HG03039 (cell line): ENCODE data around the gene TMEM117.
"Not testable (repeated sequence)": the region's sequence is repeated elsewhere in the genome, so short reads cannot be mapped to it uniquely, and the experiment has no call there.

Source experiments
- ATAC-seq: cut with Tn5 transposase; IDR thresholded peaks from one replicate; pipeline ENCODE4 v1.9.1; 2021; ENCODE audit warnings: mild to moderate bottlenecking, moderate library complexity; ENCODE audit not compliant: unreplicated experiment

TMEM117 gene

GRCh38 chr12:44362947-44363346, 527.1 kb downstream of the TMEM117 start:
- ATAC-seq, result no peak

DNA sequence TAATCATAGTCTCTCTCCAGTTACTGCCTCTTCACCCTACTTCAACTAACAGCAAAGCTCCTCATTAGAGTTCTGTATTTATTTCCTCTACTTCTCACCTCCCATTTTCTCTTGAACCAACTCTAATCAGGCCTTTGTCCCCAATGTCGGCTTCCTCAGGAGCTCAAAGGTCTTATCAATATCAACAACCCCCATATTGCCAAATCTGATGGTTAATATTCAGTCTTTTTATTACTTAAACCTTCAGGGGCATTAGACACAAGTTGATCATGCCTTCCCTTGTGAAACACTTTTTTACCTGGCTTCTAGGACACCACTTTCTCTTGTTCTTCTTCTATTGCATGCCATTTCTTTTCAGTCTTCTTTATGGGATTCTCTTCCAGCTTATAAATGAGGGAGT, 531.3 kb downstream of the TMEM117 start:
- no peak for ATAC-seq

- no peak for ATAC-seq
Measured at GRCh38 chr12:44367916-44368315, 532.0 kb downstream of the TMEM117 start.

DNA sequence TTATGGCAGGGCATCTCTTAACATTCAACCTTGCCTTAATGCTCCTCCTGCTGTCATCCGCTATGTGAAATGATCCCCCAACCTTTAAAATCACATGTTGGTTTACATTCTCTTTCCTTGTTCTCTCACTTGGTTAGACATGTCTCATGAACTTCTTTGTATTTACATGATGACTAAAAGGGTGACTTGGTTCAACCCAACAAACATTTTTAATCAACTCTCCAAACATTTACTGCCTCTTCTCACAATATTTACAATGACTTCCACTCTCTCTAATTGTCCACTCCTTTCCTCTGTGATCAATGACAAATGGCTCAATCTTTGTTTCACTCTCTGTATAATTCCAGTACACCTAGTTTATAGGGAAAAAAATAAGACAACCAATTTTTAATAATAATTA, 534.1 kb downstream of the TMEM117 start:
- ATAC-seq, result no peak

- no peak for ATAC-seq
Measured at GRCh38 chr12:44370982-44371381, 535.1 kb downstream of the TMEM117 start.

DNA sequence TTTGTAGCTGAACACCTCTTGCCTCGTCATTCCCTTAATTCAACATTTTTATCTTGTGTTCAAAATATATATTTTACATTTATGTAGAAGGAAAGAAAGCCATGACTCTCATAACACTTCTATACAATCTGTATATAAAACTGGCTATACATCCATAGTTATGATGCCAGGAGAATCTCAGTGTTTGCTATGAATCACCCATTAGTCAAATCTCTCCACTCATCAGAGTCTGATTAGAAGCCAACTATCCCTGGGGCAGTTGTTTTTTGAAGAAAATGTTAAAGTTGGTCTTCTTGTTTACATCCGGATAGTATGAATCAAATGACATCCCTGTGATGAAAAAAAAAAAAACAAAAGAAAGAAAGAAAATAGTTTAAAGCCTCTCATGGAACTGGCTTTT, 536.4 kb downstream of the TMEM117 start:
- ATAC-seq, result no peak

- ATAC-seq, result no peak
Measured at GRCh38 chr12:44375694-44376093, 539.8 kb downstream of the TMEM117 start.

- no peak for ATAC-seq
Measured at GRCh38 chr12:44377443-44378187, 541.7 kb downstream of the TMEM117 start.

- ATAC-seq, result not testable (repeated sequence)
Measured at GRCh38 chr12:44379113-44379512, 543.2 kb downstream of the TMEM117 start.

- ATAC-seq, result no peak
Measured at GRCh38 chr12:44379831-44380230, 544.0 kb downstream of the TMEM117 start.

DNA sequence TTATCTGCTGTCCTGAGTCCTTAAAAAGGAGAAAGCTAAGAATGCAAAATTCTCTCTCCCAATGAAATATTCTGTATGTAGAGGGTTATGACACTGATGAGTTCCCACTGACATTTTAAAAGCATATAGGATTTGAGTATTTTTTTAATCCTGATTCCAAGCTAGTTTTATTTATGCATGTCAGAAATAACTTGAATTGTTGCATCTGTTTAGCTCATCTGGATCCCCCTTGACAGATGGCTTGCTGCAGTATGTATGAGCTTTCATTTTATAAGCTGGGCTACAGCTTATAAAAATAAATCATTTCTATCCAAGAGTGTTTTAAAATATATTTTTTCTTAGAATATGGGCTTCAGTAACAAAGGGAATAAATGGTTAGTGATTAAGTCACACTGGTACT, 545.0 kb downstream of the TMEM117 start:
- no peak for ATAC-seq

DNA sequence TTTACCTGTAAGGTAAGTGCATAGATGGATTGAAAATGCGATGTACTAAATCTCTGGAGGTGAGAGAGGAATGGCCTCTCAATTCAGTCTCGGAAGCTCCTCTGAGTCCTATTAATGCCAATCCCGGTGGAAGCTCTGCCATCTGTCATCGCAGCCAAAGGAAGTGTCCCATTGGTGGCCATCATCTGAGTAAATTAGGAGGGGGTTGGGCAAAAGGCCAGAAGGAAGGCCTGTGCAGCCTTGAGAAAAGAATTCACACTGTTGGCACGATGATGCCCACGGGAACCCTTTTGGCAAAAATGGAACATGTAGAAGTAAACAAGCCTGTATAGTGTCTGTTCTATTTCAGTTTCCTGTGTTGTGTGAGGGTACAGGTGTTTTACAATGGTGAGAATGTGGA, 545.5 kb downstream of the TMEM117 start:
- no peak for ATAC-seq

DNA sequence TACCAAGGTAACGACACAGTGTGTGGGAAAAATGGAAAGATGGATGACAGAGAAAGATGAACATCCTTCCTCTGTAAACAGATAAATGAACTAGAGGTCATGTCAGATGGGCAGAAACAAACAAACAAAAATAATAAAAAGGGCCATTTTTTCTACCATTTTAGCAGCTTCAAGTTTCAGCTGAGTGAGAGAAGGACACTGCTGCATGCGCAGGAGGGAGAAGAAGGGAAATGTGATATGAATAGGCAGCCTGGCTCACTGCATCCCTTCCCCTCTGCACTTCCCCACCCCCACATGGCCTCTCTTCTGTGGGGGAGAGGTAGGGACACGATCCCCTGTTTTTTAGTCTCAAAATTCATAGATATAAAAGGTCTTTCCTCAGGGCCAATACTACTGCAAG, 548.3 kb downstream of the TMEM117 start:
- no peak for ATAC-seq

DNA sequence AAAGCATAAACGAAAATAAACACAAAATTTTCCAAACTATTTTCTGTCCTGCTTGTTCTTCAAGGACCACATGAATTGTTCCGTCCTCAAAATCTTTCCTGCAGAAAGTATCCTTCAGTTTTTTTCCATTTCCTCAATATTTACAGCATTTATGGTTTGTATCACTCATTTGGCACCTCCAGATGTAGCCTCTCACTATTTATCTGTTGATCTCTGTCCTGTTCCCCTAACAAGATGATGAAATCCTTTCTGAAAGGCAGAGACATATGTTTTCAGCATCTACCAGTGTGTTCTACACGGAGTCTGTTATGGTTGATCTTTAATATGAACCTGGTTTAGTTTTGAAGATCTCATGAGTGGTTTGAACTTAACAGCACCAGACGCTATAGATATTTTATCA, 550.1 kb downstream of the TMEM117 start:
- ATAC-seq, result no peak

- ATAC-seq, result no peak
Measured at GRCh38 chr12:44387581-44387980, 551.7 kb downstream of the TMEM117 start.

DNA sequence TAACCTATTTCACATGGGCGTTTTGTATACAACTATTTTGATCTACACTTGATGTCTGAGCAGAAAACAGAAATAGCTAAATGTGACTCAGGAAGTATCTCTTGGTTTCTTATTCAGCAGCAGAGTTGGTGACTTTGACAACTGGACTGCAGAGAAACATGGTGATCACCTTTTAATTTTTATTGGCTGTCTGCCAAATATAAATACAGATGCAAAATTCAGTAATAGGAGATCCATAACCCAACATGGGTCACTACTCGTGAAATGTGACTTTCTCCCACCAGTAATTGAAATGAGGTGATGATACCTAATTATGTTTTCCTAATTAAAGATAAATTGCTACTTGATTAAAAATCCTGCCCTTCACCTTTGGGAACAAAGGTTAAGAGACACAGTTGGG, 553.2 kb downstream of the TMEM117 start:
- ATAC-seq, result no peak

DNA sequence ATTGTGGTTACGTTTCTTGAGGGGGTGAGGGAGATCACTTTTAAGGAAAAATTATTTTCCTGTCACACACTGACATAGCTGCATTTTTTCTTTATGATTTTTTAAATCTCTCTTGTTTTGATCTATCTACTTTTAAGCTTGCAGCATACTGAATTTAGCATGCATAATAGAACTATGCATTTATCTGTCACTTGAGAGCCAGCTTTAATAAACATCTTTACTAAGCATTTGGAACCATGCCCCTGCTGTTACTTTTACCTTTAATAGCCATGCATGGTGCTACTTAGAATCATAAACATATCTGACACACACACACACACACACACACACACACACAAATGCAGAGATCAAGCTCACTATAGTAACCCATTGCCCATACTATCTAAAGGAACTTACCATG, 554.0 kb downstream of the TMEM117 start:
- ATAC-seq, result no peak

DNA sequence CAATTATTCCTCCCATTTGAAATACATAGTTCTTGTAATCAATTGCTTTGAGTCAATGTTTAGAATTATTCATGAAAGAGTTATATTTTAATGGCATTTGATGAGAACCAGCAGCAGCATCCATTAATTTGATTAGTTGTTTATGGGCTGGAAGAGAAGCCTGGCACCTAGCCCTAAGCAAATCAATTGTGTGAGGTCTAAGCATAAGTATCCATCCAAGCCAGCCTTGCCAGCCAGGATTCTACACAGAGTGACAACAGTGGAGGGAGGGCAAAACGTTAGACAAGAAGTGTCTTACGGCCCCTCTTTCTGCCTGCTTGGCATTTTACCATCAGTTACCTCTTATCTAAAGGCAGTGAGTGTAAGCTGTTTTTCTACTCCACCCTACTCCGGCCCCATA, 561.8 kb downstream of the TMEM117 start:
- no peak for ATAC-seq

DNA sequence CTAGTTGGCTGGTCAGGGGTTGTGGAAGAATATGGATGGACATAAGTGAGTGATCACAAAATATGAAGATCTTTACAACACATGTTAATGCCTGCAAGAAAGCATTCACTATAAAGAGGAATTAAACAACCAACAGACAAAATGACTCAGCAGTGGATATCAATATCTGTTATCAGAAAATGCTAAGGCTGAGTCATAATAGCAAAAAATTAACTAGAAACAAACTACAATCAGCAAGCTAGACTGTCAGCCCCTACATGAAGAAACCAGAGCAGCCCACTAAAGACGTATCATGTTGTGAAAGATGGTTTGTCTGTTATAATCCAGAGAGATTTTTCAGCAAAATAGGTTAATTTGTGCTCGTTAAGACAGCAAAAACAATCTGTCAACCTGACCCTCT, 567.3 kb downstream of the TMEM117 start:
- no peak for ATAC-seq

GRCh38 chr12:44405297-44405696, 569.4 kb downstream of the TMEM117 start:
- no peak for ATAC-seq

DNA sequence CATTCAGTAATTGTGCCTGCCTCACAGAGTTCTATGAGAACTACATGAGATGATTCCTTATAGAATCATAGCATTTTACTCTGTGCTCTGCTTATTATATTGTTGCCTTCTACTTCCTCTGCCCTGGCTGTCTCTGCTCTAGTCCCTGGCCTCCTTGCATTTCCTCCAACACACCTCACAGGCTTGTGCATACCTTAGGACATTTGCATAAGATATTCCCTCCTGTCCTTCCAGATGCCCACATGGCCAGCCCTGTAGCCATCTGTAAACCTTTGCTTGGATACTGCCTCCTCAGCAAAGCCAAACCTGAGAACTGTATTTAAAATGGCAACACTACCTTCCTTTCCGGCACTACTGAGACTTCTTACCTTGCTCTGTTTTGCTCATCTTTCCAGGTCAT, 586.7 kb downstream of the TMEM117 start:
- no peak for ATAC-seq

- peak; percentile 43 for ATAC-seq
Measured at GRCh38 chr12:44428825-44429224, 592.9 kb downstream of the TMEM117 start.

DNA sequence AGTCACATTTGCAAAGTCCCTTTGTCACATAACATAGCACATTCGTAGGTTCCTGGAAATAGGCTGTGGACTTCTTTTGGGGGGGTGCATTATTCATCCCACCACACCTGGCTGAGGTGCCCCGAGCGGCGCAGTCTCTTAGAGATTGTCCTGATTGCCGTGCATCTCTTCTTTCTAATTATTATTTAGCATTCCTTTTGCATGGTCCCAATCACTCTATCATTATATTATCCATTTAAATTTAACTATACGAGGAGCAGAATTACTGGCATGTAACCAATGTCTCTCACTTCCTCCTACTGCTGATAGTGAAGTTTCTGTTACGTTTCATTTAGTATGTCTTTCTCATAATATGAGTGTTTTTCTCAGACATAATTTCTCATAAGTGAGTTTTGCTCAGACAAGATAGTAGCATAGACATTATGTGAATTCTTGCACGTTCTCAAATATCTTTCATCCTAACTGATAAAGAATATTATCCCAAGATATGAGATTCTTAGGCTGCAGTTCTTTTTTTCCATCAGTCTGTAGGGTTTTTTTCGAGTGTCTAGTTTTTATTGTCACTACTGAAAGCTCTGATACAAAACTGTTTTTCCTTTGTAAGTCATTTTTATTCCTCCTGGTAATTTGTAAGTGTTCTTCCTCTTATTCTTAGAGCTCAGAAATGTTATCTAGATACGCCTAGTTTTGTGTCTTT, 595.9 kb downstream of the TMEM117 start:
- ATAC-seq, result peak; percentile 84
